H1 (cell line): Measurements from ENCODE around the gene ACTL10. TPM values are rescaled to one million over a fixed set of nuclear protein-coding genes. Genes with fewer than 3 reads are reported as not detected.

Experiments used
- CTCF ChIA-PET: fragments of 300-600 bp; sonication (Branson Sonifier 250); formaldehyde crosslinking; loops from one replicate; lab custom pipeline; 2021; ENCODE audit not compliant: partially characterized antibody; lab: Charles Lee
- POLR2A ChIA-PET: fragments of 300-600 bp; sonication (Branson Sonifier 250); formaldehyde crosslinking; loops from one replicate; lab custom pipeline; 2021; ENCODE audit warnings: inconsistent platforms; ENCODE audit not compliant: partially characterized antibody; lab: Charles Lee
- DNase-seq, 2 experiments: peaks; one replicate each; pipeline versions ENCODE4 v3.0.0 to v3.0.0-alpha.2; 2010 to 2022; ENCODE audit warnings: low spot score in 2 of 2, low read depth in 1 of 2, mixed read lengths in 1 of 2
- FAIRE-seq: peaks from 2 replicates; lab custom pipeline; 2011; peaks lifted over from hg19 to GRCh38; lab: Jason Lieb, UNC
- H2AFZ ChIP-seq: 2 replicates; pipeline ENCODE4 v1.8.1; 2012; ENCODE audit warnings: low read length, inconsistent platforms
- H2AK5ac ChIP-seq: 2 replicates; pipeline ENCODE4 v1.6.1; 2013; ENCODE audit warnings: low read depth, low read length
- H2BK120ac ChIP-seq: replicated peaks from 2 replicates; pipeline ENCODE3; 2013; ENCODE audit warnings: low read depth, low read length, inconsistent platforms
- H2BK12ac ChIP-seq: 2 replicates; pipeline ENCODE4 v1.6.1; 2013; ENCODE audit warnings: low read depth, low read length
- H2BK15ac ChIP-seq: 2 replicates; pipeline ENCODE4 v1.6.1; 2013; ENCODE audit warnings: low read length
- H2BK20ac ChIP-seq: 2 replicates; pipeline ENCODE4 v1.6.1; 2013; ENCODE audit warnings: low read length
- H2BK5ac ChIP-seq: 2 replicates; pipeline ENCODE4 v1.6.1; 2013; ENCODE audit warnings: low read depth, low read length
- H3K14ac ChIP-seq: 2 replicates; pipeline ENCODE4 v1.6.1; 2013; ENCODE audit warnings: inconsistent platforms; ENCODE audit not compliant: insufficient read length
- H3K18ac ChIP-seq: 2 replicates; pipeline ENCODE4 v1.6.1; 2013; ENCODE audit warnings: low read length; ENCODE audit errors: extremely low read depth
- H3K23ac ChIP-seq: 2 replicates; pipeline ENCODE4 v1.6.1; 2013; ENCODE audit warnings: inconsistent platforms; ENCODE audit not compliant: insufficient read length
- H3K23me2 ChIP-seq: 2 replicates; pipeline ENCODE4 v1.6.1; 2013; ENCODE audit warnings: low read depth, low read length
- H3K27ac ChIP-seq: 2 replicates; pipeline ENCODE4 v1.6.1; 2011; ENCODE audit warnings: low read depth, low read length, inconsistent platforms
- H3K27me3 ChIP-seq, 4 experiments: replicated peaks in 1 of 4; 1 replicate in 1 of 4; 2 replicates in 3 of 4; pipeline versions ENCODE4 v1.6.1 to v1.8.1; 2011 to 2013; ENCODE audit warnings: low read length in 3 of 4, mild to moderate bottlenecking in 3 of 4, inconsistent platforms in 2 of 4, mixed read lengths in 2 of 4, moderate library complexity in 1 of 4; ENCODE audit not compliant: control insufficient read depth in 3 of 4, insufficient read depth in 3 of 4; ENCODE audit errors: extremely low read depth in 1 of 4
- H3K36me3 ChIP-seq, 4 experiments: 2 replicates each; pipeline versions ENCODE4 v1.6.1 to v1.8.1; 2011 to 2013; ENCODE audit warnings: mild to moderate bottlenecking in 4 of 4, low read length in 3 of 4, moderate library complexity in 2 of 4, control low read depth in 1 of 4, inconsistent platforms in 1 of 4; ENCODE audit not compliant: insufficient read depth in 4 of 4, control insufficient read depth in 2 of 4
- H3K4ac ChIP-seq: replicated peaks from 2 replicates; pipeline ENCODE3; 2013; ENCODE audit warnings: low read length, low read depth, mixed read lengths, inconsistent platforms; ENCODE audit not compliant: insufficient read length
- H3K4me1 ChIP-seq, 4 experiments: replicated peaks in 1 of 4; 1 replicate in 1 of 4; 2 replicates in 3 of 4; pipeline versions ENCODE4 v1.6.1 to v1.8.1; 2011 to 2013; ENCODE audit warnings: low read length in 3 of 4, inconsistent platforms in 2 of 4, mixed read lengths in 1 of 4; ENCODE audit not compliant: insufficient read depth in 4 of 4, control insufficient read depth in 3 of 4
- H3K4me2 ChIP-seq, 2 experiments: 2 replicates each; pipeline versions ENCODE4 v1.6.1 to v1.8.1; 2011 to 2013; ENCODE audit warnings: low read depth in 2 of 2, low read length in 2 of 2, control low read depth in 1 of 2, inconsistent platforms in 1 of 2, mild to moderate bottlenecking in 1 of 2; ENCODE audit not compliant: insufficient read depth in 1 of 2
- H3K4me3 ChIP-seq, 4 experiments: fragments of 200-600, 300-600 bp in 1 of 4; sonication (generic), shearing (Covaris generic), sonication (Bioruptor Twin) in 1 of 4; 2 replicates each; pipeline versions ENCODE4 v1.5.1 to v1.8.1; 2011 to 2016; ENCODE audit warnings: low read length in 4 of 4, low read depth in 3 of 4, control low read depth in 2 of 4, inconsistent platforms in 2 of 4, mild to moderate bottlenecking in 2 of 4, mixed read lengths in 1 of 4, moderate library complexity in 1 of 4; ENCODE audit not compliant: insufficient read depth in 2 of 4; ENCODE audit errors: extremely low read depth in 1 of 4
- H3K56ac ChIP-seq: replicated peaks from 2 replicates; pipeline ENCODE3; 2013; ENCODE audit warnings: low read depth, mild to moderate bottlenecking, mixed read lengths, low read length, inconsistent platforms; ENCODE audit not compliant: insufficient read length
- H3K79me1 ChIP-seq: 2 replicates; pipeline ENCODE4 v1.6.1; 2013; ENCODE audit warnings: low read depth, low read length, control low read depth
- H3K79me2 ChIP-seq, 2 experiments: 2 replicates each; pipeline versions ENCODE4 v1.6.1 to v1.8.1; 2012 to 2013; ENCODE audit warnings: low read length in 2 of 2, mild to moderate bottlenecking in 2 of 2, inconsistent platforms in 1 of 2; ENCODE audit not compliant: insufficient read depth in 2 of 2, control insufficient read depth in 1 of 2
- H3K9ac ChIP-seq, 4 experiments: replicated peaks in 1 of 4; 1 replicate in 1 of 4; 2 replicates in 3 of 4; pipeline versions ENCODE4 v1.6.1 to v1.8.1; 2011 to 2013; ENCODE audit warnings: low read depth in 3 of 4, low read length in 3 of 4, control low read depth in 2 of 4, mild to moderate bottlenecking in 2 of 4, moderate library complexity in 2 of 4, inconsistent platforms in 1 of 4; ENCODE audit errors: extremely low read depth in 1 of 4
- H3K9me3 ChIP-seq, 2 experiments: 2 replicates each; pipeline versions ENCODE4 v1.6.1 to v1.8.1; 2012 to 2013; ENCODE audit warnings: mild to moderate bottlenecking in 2 of 2, moderate library complexity in 2 of 2, control low read depth in 1 of 2, inconsistent platforms in 1 of 2, low read depth in 1 of 2, low read length in 1 of 2, mixed read lengths in 1 of 2; ENCODE audit not compliant: insufficient read depth in 2 of 2
- H4K20me1 ChIP-seq, 2 experiments: replicated peaks in 1 of 2; 2 replicates each; pipeline versions ENCODE3 to v1.8.1; 2011 to 2013; ENCODE audit warnings: inconsistent platforms in 2 of 2, low read length in 2 of 2, mild to moderate bottlenecking in 1 of 2; ENCODE audit not compliant: insufficient read depth in 2 of 2, control insufficient read depth in 1 of 2
- H4K5ac ChIP-seq: 2 replicates; pipeline ENCODE4 v1.6.1; 2013; ENCODE audit warnings: low read length, low read depth, mixed read lengths, inconsistent platforms; ENCODE audit not compliant: insufficient read length
- H4K8ac ChIP-seq: 2 replicates; pipeline ENCODE4 v1.8.0; 2013; ENCODE audit warnings: mild to moderate bottlenecking, moderate library complexity, low read length, inconsistent platforms; ENCODE audit not compliant: insufficient read depth; ENCODE audit errors: extremely low read depth
- H4K91ac ChIP-seq: replicated peaks from 2 replicates; pipeline ENCODE3; 2013; ENCODE audit warnings: low read length, mixed read lengths, inconsistent platforms; ENCODE audit not compliant: insufficient read length
- ASH2L ChIP-seq: fragments of 200-600, 300-600 bp; sonication (generic); IDR thresholded peaks from one replicate; pipeline ENCODE4 v1.7.1; 2017; ENCODE audit warnings: low read length
- ATF3 ChIP-seq: IDR thresholded peaks from 2 replicates; pipeline ENCODE4 v1.6.1; 2011; ENCODE audit warnings: low read depth, mild to moderate bottlenecking, low read length; ENCODE audit not compliant: insufficient read depth
- CBX8 ChIP-seq: fragments of 300-800, 300-1000 bp; sonication (generic); IDR thresholded peaks from 2 replicates; pipeline ENCODE4 v1.7.1; 2016; ENCODE audit warnings: low read depth, low read length, borderline replicate concordance
- EZH2 ChIP-seq: fragments of 200-600 bp; sonication (generic); IDR thresholded peaks from 2 replicates; pipeline ENCODE4 v1.7.1; 2012; ENCODE audit warnings: low read depth, mild to moderate bottlenecking, moderate library complexity, low read length, inconsistent platforms; ENCODE audit not compliant: severe bottlenecking
- GABPA ChIP-seq: IDR thresholded peaks from 2 replicates; pipeline ENCODE4 v1.6.1; 2011; ENCODE audit warnings: mild to moderate bottlenecking, low read length, moderate library complexity, borderline replicate concordance; ENCODE audit not compliant: insufficient read depth
- HDAC6 ChIP-seq: IDR thresholded peaks from one replicate; pipeline ENCODE4 v1.7.1; 2012; ENCODE audit warnings: low read depth, mild to moderate bottlenecking, inconsistent platforms, low read length, moderate library complexity
- JUND ChIP-seq: IDR thresholded peaks from 2 replicates; pipeline ENCODE4 v1.6.1; 2011; ENCODE audit warnings: mild to moderate bottlenecking, improper control_type of control experiment, low read length
- MAX ChIP-seq: IDR thresholded peaks from 2 replicates; pipeline ENCODE4 v1.6.1; 2012; ENCODE audit warnings: inconsistent platforms
- SP4 ChIP-seq: IDR thresholded peaks from 2 replicates; pipeline ENCODE4 v1.6.1; 2012; ENCODE audit warnings: low read length, inconsistent platforms
- SRF ChIP-seq: IDR thresholded peaks from 2 replicates; pipeline ENCODE4 v1.6.1; 2011; ENCODE audit warnings: mild to moderate bottlenecking, low read depth, low read length, moderate library complexity
- TAF1 ChIP-seq: IDR thresholded peaks from 2 replicates; pipeline ENCODE4 v1.6.1; 2011; ENCODE audit warnings: mild to moderate bottlenecking, low read depth, low read length
- TEAD4 ChIP-seq: IDR thresholded peaks from 2 replicates; pipeline ENCODE4 v1.6.1; 2012; ENCODE audit warnings: low read depth, low read length, inconsistent platforms, mixed read lengths
- USF2 ChIP-seq: IDR thresholded peaks from 2 replicates; pipeline ENCODE4 v1.6.1; 2011; ENCODE audit warnings: low read length, improper control_type of control experiment
- WGBS, 2 experiments: shearing (Covaris generic) in 1 of 2; methylation state at CpG; one replicate each; pipeline versions ENCODE4 v1.1.6 to v1.1.7; 2013 to 2015; ENCODE audit warnings: low lambda C conversion rate in 2 of 2, mixed read lengths in 2 of 2, inconsistent platforms in 1 of 2, low coverage in 1 of 2, missing lambda C conversion rate in 1 of 2; ENCODE audit not compliant: insufficient replicate concordance in 2 of 2, insufficient coverage in 1 of 2, insufficient read length in 1 of 2; ENCODE audit errors: extremely low coverage in 1 of 2, missing lambda C conversion rate in 1 of 2; 5-methylcytosine and 5-hydroxymethylcytosine counted together
- polyA plus RNA-seq, 7 experiments: library from polyadenylated mRNA; depleted of rRNA in 3 of 7; stranded (reverse) in 5 of 7; unstranded in 2 of 7; fragments of >200 nt in 5 of 7; fragments of 200-250 nt in 2 of 7; gene quantifications; 1 replicate in 5 of 7; 2 replicates in 1 of 7; 4 replicates in 1 of 7; pipeline versions ENCODE4 v1.2.1 to v1.2.3, GENCODE V29; 2011 to 2013; ENCODE audit warnings: missing spikeins in 2 of 7, mixed read lengths in 2 of 7
- total RNA-seq: library from RNA; stranded (reverse); fragmentation: NEBNext Ultra II Directional; extraction: Animal tissue kit (Norgen Biotek cat#: 25700); gene quantifications from 2 replicates; pipeline ENCODE4 v1.2.1, GENCODE V29; 2021

Gene ACTL10
- total and polyA plus RNA-seq, 2 of the 8 experiments (the other 6 are each of a cell fraction or from before 2014, with no cell fraction given): 0.26 TPM; not detected in 1

- H3K9me3 ChIP-seq: peaks cover 5 to 6% of the 10 kb centered on the region in 2 experiments; a peak in 2 of 4 replicates
- no peaks in the 10 kb centered on the region for H4K20me1 ChIP-seq
- H3K4me2 ChIP-seq: no peak overlapping the region
- no peaks in the 10 kb centered on the region for H3K79me1 ChIP-seq
- no peak overlapping the region for H2BK15ac ChIP-seq
- H3K23me2 ChIP-seq: peaks cover 6% of the 10 kb centered on the region; the same call in 1 of the 2 replicates
- H4K5ac ChIP-seq: no peak overlapping the region
- ChIA-PET POLR2A (interaction anchor here (0.6 kb wide), 1 partner anchor 36 kb away, joined by 3 read pairs; no protein-coding TSS in a partner anchor), CTCF (interaction anchor here (0.8 kb wide), 1 partner anchor 23 kb away, joined by 3 read pairs; no protein-coding TSS in a partner anchor)
- no peak overlapping the region for H2BK20ac ChIP-seq
- WGBS, 2 experiments: 91% methylated on average over 11 of the region's 11 CpGs; no CpG with 5 or more reads in 1 of the 2 experiments
- no peak for TF ChIP-seq EZH2
- TF ChIP-seq ASH2L: no peak
- TF ChIP-seq JUND: no peak
- TF ChIP-seq SP4: no peak
- no peak for TF ChIP-seq USF2
- no peak for TF ChIP-seq ATF3
- no peak for TF ChIP-seq GABPA
- no peak for TF ChIP-seq TEAD4
- no peak for TF ChIP-seq MAX
- no peak for TF ChIP-seq TAF1
- no peak for TF ChIP-seq CBX8
- TF ChIP-seq HDAC6: no peak
- no peak for TF ChIP-seq SRF
- H3K4me1 ChIP-seq: peaks cover 4 to 9% (median 6%) of the 10 kb centered on the region in 4 experiments
- H3K27me3 ChIP-seq: no peaks in the 10 kb centered on the region; a peak in 1 of 7 replicates
- H3K4ac ChIP-seq: no peak overlapping the region
- H2BK5ac ChIP-seq: no peak overlapping the region
- H2BK120ac ChIP-seq: no peak overlapping the region
- no peak overlapping the region for H3K14ac ChIP-seq
- H2AFZ ChIP-seq: no peak overlapping the region
- no peak overlapping the region; the same call in 1 of the 2 replicates for H3K18ac ChIP-seq
- no peak overlapping the region for H2AK5ac ChIP-seq
- no peaks in the 10 kb centered on the region for H3K79me2 ChIP-seq
- no peaks in the 10 kb centered on the region for H3K36me3 ChIP-seq
- no peak overlapping the region for H3K4me3 ChIP-seq
- H3K56ac ChIP-seq: no peak overlapping the region
- H4K91ac ChIP-seq: no peak overlapping the region
- no peak overlapping the region for H3K9ac ChIP-seq
- no peak overlapping the region for H4K8ac ChIP-seq
- no peak for DNase-seq
- H2BK12ac ChIP-seq: no peak overlapping the region
- H3K27ac ChIP-seq: no peak overlapping the region
- FAIRE-seq: no peak
- no peak overlapping the region for H3K23ac ChIP-seq
These were observed 40.9 kb downstream of the ACTL10 start for GRCh38 chr20:33707668-33708067.
